ENCODE results near the gene ABLIM2.

ABLIM2 gene

GRCh38 chr4:8118035-8118434 lies 40.6 kb downstream of the ABLIM2 start:
- DNase-seq (ENCODE audit: low spot score): peak; percentile 10

- DNase-seq (ENCODE audit: low spot score): peak; percentile 46
These were observed 41.3 kb downstream of the ABLIM2 start for GRCh38 chr4:8117278-8117682.

- no peak for DNase-seq (ENCODE audit: low spot score)
These were observed 42.7 kb downstream of the ABLIM2 start for GRCh38 chr4:8115916-8116315.

- no peak for DNase-seq (ENCODE audit: low spot score)
These were observed 43.5 kb downstream of the ABLIM2 start for GRCh38 chr4:8115203-8115520.

- peak; percentile 15 for DNase-seq (ENCODE audit: low spot score)
These were observed 44.0 kb downstream of the ABLIM2 start for GRCh38 chr4:8114456-8115202.

- no peak for DNase-seq (ENCODE audit: low spot score)
These were observed 44.8 kb downstream of the ABLIM2 start for GRCh38 chr4:8113611-8114377.

- no peak for DNase-seq (ENCODE audit: low spot score)
These were observed 45.9 kb downstream of the ABLIM2 start for GRCh38 chr4:8112672-8113071.

- DNase-seq (ENCODE audit: low spot score): no peak
These were observed 46.5 kb downstream of the ABLIM2 start for GRCh38 chr4:8112036-8112576.

GRCh38 chr4:8110071-8110986 lies 48.3 kb downstream of the ABLIM2 start:
- no peak for DNase-seq (ENCODE audit: low spot score)

- DNase-seq (ENCODE audit: low spot score): no peak
These were observed 49.1 kb downstream of the ABLIM2 start for GRCh38 chr4:8109406-8110065.

- DNase-seq (ENCODE audit: low spot score): no peak
These were observed 49.6 kb downstream of the ABLIM2 start for GRCh38 chr4:8108991-8109390.

- no peak for DNase-seq (ENCODE audit: low spot score)
These were observed 50.4 kb downstream of the ABLIM2 start for GRCh38 chr4:8108261-8108660.

GRCh38 chr4:8107146-8107657 lies 51.4 kb downstream of the ABLIM2 start:
- no peak for DNase-seq (ENCODE audit: low spot score)

GRCh38 chr4:8106451-8107025 lies 52.1 kb downstream of the ABLIM2 start:
- DNase-seq (ENCODE audit: low spot score): no peak

GRCh38 chr4:8105306-8106100 lies 53.1 kb downstream of the ABLIM2 start:
- no peak for DNase-seq (ENCODE audit: low spot score)

- DNase-seq (ENCODE audit: low spot score): no peak
These were observed 53.9 kb downstream of the ABLIM2 start for GRCh38 chr4:8104491-8105305.

- no peak for DNase-seq (ENCODE audit: low spot score)
These were observed 54.9 kb downstream of the ABLIM2 start for GRCh38 chr4:8103421-8104390.

GRCh38 chr4:8102831-8103230 lies 55.8 kb downstream of the ABLIM2 start:
- DNase-seq (ENCODE audit: low spot score): no peak
